Activated gamma-delta T cell treated with anti-CD3 and anti-CD28 coated beads, Interleukin-2, amount 50 U/mL, for 16 hours (primary cell): ENCODE data around the gene FPGS.
"Not testable (repeated sequence)": the region's sequence is repeated elsewhere in the genome, so short reads cannot be mapped to it uniquely, and the experiment has no call there.

ENCODE experiments used
- DNase-seq: peaks from one replicate; pipeline ENCODE4 v3.0.0-alpha.2; 2020; ENCODE audit warnings: low read depth

The FPGS gene

GRCh38 chr9:127812936-127813675, 10.4 kb downstream of the FPGS start:
- no peak for DNase-seq

- no peak for DNase-seq
Observed at GRCh38 chr9:127813686-127814226, 11.1 kb downstream of the FPGS start.

- DNase-seq = no peak
Observed at GRCh38 chr9:127814619-127815511, 12.2 kb downstream of the FPGS start.

GRCh38 chr9:127815512-127816361, 13.1 kb downstream of the FPGS start:
- DNase-seq = no peak

- no peak for DNase-seq
Observed at GRCh38 chr9:127816362-127816725, 13.7 kb downstream of the FPGS start.

GRCh38 chr9:127816728-127817127, 14.0 kb downstream of the FPGS start:
- no peak for DNase-seq

- no peak for DNase-seq
Observed at GRCh38 chr9:127817881-127818434, 15.3 kb downstream of the FPGS start.

- DNase-seq = no peak
Observed at GRCh38 chr9:127818574-127818973, 15.9 kb downstream of the FPGS start.

GRCh38 chr9:127822108-127822507, 19.4 kb downstream of the FPGS start:
- no peak for DNase-seq

GRCh38 chr9:127825319-127826051, 22.8 kb downstream of the FPGS start:
- DNase-seq = no peak

- no peak for DNase-seq
Observed at GRCh38 chr9:127826253-127826913, 23.7 kb downstream of the FPGS start.

GRCh38 chr9:127828262-127829031, 25.8 kb downstream of the FPGS start:
- DNase-seq = no peak

GRCh38 chr9:127829205-127829906, 26.7 kb downstream of the FPGS start:
- no peak for DNase-seq

GRCh38 chr9:127832248-127832647, 29.6 kb downstream of the FPGS start:
- DNase-seq = no peak

- no peak for DNase-seq
Observed at GRCh38 chr9:127833555-127833954, 30.9 kb downstream of the FPGS start.

GRCh38 chr9:127835991-127836516, 33.4 kb downstream of the FPGS start:
- DNase-seq = no peak

- DNase-seq = not testable (repeated sequence)
Observed at GRCh38 chr9:127836561-127836960, 33.9 kb downstream of the FPGS start.

- DNase-seq = no peak
Observed at GRCh38 chr9:127837346-127837745, 34.7 kb downstream of the FPGS start.
